DND-41 (cell line): ENCODE results near the gene ADCK1.
"Not testable (repeated sequence)": the region's sequence is repeated elsewhere in the genome, so short reads cannot be mapped to it uniquely, and the experiment has no call there.

Source experiments
- ATAC-seq: fragments of 200-7000 bp; cut with Tn5 transposase; 3 replicates; pipeline ENCODE4 v1.9.1; 2021; ENCODE audit warnings: low read depth; ENCODE audit not compliant: insufficient read depth
- DNase-seq: peaks from one replicate; pipeline ENCODE4 v3.0.0-alpha.2; 2020
- H2AFZ ChIP-seq: 2 replicates; pipeline ENCODE4 v1.6.0; 2012; ENCODE audit warnings: low read depth, low read length
- H3K27ac ChIP-seq: 2 replicates; pipeline ENCODE4 v1.5.1; 2012; ENCODE audit warnings: low read length, inconsistent platforms
- H3K27me3 ChIP-seq: fragments of 200-600 bp; sonication (generic); 2 replicates; pipeline ENCODE4 v1.6.0; 2012; ENCODE audit warnings: low read length, mild to moderate bottlenecking, inconsistent platforms; ENCODE audit not compliant: insufficient read depth, poor library complexity
- H3K36me3 ChIP-seq: 2 replicates; pipeline ENCODE4 v1.5.1; 2012; ENCODE audit warnings: low read length, inconsistent platforms; ENCODE audit not compliant: insufficient read depth
- H3K4me1 ChIP-seq: 2 replicates; pipeline ENCODE4 v1.5.1; 2012; ENCODE audit warnings: mild to moderate bottlenecking, low read length; ENCODE audit not compliant: insufficient read depth
- H3K4me2 ChIP-seq: 2 replicates; pipeline ENCODE4 v1.6.0; 2012; ENCODE audit warnings: mild to moderate bottlenecking, moderate library complexity, low read length, inconsistent platforms; ENCODE audit not compliant: insufficient read depth
- H3K4me3 ChIP-seq, 2 experiments: fragments of 200-600 bp in 1 of 2; shearing (Covaris generic) in 1 of 2; 2 replicates each; pipeline ENCODE4 v1.5.1; 2012 to 2016; ENCODE audit warnings: inconsistent platforms in 2 of 2, low read length in 2 of 2, mild to moderate bottlenecking in 2 of 2, low read depth in 1 of 2, moderate library complexity in 1 of 2
- H3K79me2 ChIP-seq: 2 replicates; pipeline ENCODE4 v1.6.0; 2012; ENCODE audit warnings: low read length, inconsistent platforms; ENCODE audit not compliant: insufficient read depth
- H3K9ac ChIP-seq: 2 replicates; pipeline ENCODE4 v1.6.0; 2012; ENCODE audit warnings: low read depth, mild to moderate bottlenecking, inconsistent platforms, low read length, moderate library complexity
- H3K9me3 ChIP-seq: 2 replicates; pipeline ENCODE4 v1.5.1; 2012; ENCODE audit warnings: low read length, moderate library complexity, mild to moderate bottlenecking, inconsistent platforms; ENCODE audit not compliant: insufficient read depth, severe bottlenecking
- H4K20me1 ChIP-seq: 2 replicates; pipeline ENCODE4 v1.6.0; 2012; ENCODE audit warnings: low read length; ENCODE audit not compliant: insufficient read depth
- EZH2 ChIP-seq: IDR thresholded peaks from 3 replicates; pipeline ENCODE4 v1.6.1; 2012; ENCODE audit warnings: borderline replicate concordance, low read depth, mild to moderate bottlenecking, moderate library complexity, low read length, inconsistent platforms; ENCODE audit not compliant: severe bottlenecking
- TF ChIP-seq, protein P1 (sequence below): IDR thresholded peaks from 2 replicates; pipeline ENCODE4 v1.5.1; 2012; ENCODE audit warnings: borderline replicate concordance, low read length, moderate library complexity, mild to moderate bottlenecking; ENCODE audit not compliant: poor library complexity, severe bottlenecking; ENCODE audit errors: extremely low read depth

ADCK1 gene

DNA sequence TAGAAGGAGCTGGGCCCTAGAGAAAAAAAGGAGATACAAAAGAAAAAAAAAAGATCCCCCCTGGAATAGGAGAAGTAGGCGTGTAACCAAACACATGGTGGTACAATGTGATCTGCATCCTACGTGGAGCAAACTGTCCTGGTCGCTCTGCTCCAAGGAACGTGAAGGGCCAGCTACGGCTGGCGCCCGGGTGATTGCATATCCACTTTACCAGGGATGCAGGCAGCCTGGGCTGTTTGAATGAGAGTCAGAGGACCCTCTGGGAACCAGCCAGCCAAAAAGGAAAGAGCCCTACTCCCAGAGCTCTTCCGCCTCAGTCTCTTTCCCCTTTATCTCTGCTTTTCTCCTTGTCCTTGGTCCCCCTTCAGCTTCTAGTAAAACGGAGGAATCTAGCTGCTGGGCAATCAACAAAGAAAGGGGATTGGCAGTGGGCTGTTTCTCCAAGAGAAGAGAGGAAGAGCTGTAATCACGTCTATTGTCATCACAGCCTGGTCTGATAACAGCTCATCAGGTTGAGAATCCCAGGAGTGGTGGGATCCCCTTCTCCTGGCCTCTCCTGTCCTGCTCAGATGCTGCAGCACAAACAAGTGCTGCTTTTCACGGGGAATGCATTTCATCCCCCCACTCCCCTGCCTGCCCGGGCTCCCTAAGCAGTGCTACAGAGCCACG, 156.0 kb downstream of the ADCK1 start:
- H3K4me1 ChIP-seq: no peaks in the 10 kb centered on the region
- H4K20me1 ChIP-seq: no peaks in the 10 kb centered on the region
- H3K27ac ChIP-seq: no peak overlapping the region
- TF ChIP-seq, protein P1, sequence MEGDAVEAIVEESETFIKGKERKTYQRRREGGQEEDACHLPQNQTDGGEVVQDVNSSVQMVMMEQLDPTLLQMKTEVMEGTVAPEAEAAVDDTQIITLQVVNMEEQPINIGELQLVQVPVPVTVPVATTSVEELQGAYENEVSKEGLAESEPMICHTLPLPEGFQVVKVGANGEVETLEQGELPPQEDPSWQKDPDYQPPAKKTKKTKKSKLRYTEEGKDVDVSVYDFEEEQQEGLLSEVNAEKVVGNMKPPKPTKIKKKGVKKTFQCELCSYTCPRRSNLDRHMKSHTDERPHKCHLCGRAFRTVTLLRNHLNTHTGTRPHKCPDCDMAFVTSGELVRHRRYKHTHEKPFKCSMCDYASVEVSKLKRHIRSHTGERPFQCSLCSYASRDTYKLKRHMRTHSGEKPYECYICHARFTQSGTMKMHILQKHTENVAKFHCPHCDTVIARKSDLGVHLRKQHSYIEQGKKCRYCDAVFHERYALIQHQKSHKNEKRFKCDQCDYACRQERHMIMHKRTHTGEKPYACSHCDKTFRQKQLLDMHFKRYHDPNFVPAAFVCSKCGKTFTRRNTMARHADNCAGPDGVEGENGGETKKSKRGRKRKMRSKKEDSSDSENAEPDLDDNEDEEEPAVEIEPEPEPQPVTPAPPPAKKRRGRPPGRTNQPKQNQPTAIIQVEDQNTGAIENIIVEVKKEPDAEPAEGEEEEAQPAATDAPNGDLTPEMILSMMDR: no peak
- no peak for TF ChIP-seq EZH2
- DNase-seq: no peak
- H3K4me3 ChIP-seq: no peak overlapping the region
- no peak overlapping the region for H3K4me2 ChIP-seq
- no peaks in the 10 kb centered on the region for H3K36me3 ChIP-seq
- no peaks in the 10 kb centered on the region for H3K79me2 ChIP-seq
- no peak overlapping the region for H3K9ac ChIP-seq
- H3K27me3 ChIP-seq: peaks cover 2% of the 10 kb centered on the region
- H2AFZ ChIP-seq: no peak overlapping the region
- no peak for ATAC-seq
- no peaks in the 10 kb centered on the region for H3K9me3 ChIP-seq

DNA sequence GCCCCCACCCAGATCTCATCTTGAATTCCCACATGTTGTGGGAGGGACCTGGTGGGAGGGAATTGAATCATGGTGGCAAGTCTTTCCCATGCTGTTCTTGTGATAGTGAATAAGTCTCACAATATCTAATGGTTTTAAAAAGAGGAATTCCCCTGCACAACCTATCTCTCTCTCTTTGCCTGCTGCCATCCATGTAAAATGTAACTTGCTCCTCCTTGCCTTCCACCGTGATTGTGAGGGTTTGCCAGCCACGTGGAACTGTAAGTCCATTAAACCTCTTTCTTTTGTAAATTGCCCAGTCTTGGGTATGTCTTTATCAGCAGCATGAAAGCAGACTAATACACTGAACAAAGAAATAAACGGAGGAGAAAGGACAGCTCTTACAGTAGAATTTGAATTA, 159.8 kb downstream of the ADCK1 start:
- not testable (repeated sequence) for H3K79me2 ChIP-seq, DNase-seq, H3K4me1 ChIP-seq, H3K4me3 ChIP-seq, H3K9ac ChIP-seq, ATAC-seq, H3K9me3 ChIP-seq, H4K20me1 ChIP-seq, H3K27ac ChIP-seq, H3K4me2 ChIP-seq, H3K36me3 ChIP-seq, H2AFZ ChIP-seq, H3K27me3 ChIP-seq

DNA sequence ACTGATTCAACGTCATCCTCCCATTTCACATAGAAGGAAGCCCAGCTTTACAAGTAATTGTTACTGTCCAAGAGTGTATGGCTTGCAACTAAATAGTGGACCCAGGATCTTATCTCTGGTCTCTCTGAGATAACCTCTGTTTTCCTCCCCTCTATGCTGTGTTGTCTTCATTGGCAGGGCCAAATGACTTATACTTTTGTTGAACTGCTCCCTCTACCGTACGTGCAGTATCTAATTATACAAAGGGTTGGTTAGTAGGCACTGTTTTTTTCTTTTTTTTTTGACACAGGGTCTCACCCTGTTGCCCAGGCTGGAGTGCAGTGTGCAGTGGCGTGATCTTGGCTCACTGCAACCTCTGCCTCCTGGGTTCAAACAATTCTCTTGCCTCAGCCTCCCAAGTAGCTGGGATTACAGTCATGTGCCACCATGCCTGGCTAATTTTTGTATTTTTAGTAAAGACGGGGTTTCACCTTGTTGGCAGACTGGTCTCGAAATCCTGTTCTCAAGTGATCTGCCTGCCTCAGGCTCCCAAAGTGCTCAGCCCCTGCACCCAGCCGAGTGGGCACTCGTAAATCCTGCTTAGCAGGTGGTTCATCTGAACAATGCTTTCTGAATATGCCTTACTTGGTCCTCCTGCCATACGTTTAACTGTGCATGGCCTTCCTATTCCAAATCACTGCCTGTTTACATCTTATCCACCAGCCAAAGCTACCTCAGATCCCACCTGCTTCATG, 162.1 kb downstream of the ADCK1 start:
- TF ChIP-seq, protein P1: no peak
- no peak for TF ChIP-seq EZH2
- no peak for ATAC-seq

DNA sequence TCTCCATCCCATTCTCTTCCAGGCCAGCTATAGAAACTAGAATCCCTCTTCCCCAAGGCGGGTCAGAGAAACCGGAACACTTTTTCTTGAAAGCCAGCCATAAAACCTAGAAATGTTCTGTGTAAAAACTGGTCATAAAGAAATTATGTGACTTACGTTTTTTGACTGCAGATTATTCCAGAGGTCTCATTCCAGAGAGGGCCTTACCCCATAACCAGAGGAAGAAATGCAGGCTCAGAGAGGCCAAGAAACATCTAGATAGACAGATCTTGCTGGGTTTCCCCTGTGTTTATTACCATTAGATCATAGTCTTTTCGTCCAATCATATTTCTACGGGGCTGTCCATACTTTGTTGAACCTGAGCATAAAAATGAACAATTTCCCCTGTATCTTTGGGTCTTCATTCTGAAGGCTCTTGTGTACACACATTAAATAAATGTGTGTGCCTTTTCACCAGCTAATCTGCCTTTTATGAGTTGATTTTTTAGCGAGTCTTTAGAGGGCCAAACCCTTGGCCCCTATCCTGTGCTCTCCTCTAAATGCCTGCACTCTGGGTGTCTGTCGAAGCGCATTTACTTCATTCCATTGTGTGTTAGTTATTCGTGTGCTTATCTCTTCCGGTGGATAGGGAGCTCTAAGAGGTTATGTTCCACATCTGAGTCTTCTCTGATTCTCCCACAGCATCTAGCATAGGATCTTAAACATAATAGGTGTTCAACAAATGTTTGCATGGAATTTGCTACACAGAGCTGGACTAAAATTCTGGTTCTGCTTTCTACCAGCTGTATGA, 163.0 kb downstream of the ADCK1 start:
- H3K4me1 ChIP-seq: peaks cover 10% of the 10 kb centered on the region
- H3K9ac ChIP-seq: no peak overlapping the region
- DNase-seq (no peak), ATAC-seq (no peak)
- H3K79me2 ChIP-seq: no peaks in the 10 kb centered on the region
- H3K36me3 ChIP-seq: no peaks in the 10 kb centered on the region
- H3K4me3 ChIP-seq: no peak overlapping the region
- H3K27me3 ChIP-seq: peaks cover 4% of the 10 kb centered on the region
- no peaks in the 10 kb centered on the region for H3K9me3 ChIP-seq
- H3K27ac ChIP-seq: no peak overlapping the region
- no peak overlapping the region for H2AFZ ChIP-seq
- no peak for TF ChIP-seq EZH2
- TF ChIP-seq, protein P1: no peak
- H3K4me2 ChIP-seq: no peak overlapping the region
- H4K20me1 ChIP-seq: no peaks in the 10 kb centered on the region

More for the DNA sequence above, 162.1 kb downstream of the ADCK1 start:
- H3K4me1 ChIP-seq: peaks cover 10% of the 10 kb centered on the region
- H2AFZ ChIP-seq: no peak overlapping the region
- H3K4me2 ChIP-seq: no peak overlapping the region
- no peaks in the 10 kb centered on the region for H4K20me1 ChIP-seq
- H3K36me3 ChIP-seq: no peaks in the 10 kb centered on the region
- H3K27ac ChIP-seq: no peak overlapping the region
- no peak overlapping the region for H3K4me3 ChIP-seq
- no peaks in the 10 kb centered on the region for H3K9me3 ChIP-seq
- DNase-seq: no peak
- no peaks in the 10 kb centered on the region for H3K79me2 ChIP-seq
- H3K27me3 ChIP-seq: peaks cover 4% of the 10 kb centered on the region
- no peak overlapping the region for H3K9ac ChIP-seq
